LHCN-M2 (cell line): ENCODE data around the gene SLC46A1. TPM values are rescaled to one million over a fixed set of nuclear protein-coding genes. Genes with fewer than 3 reads are reported as not detected.

Experiments used
- DNase-seq: peaks from one replicate; pipeline ENCODE4 v3.0.0-alpha.2; 2012; ENCODE audit warnings: low read depth
- total RNA-seq: library from RNA; depleted of rRNA; stranded (reverse); fragments of >200 nt; gene quantifications from 2 replicates; pipeline ENCODE4 v1.2.3, GENCODE V29; 2014

Gene SLC46A1
- total RNA-seq, 1 experiment from 2014 or later = 1.0 TPM

- no peak for DNase-seq
Observed at GRCh38 chr17:28404461-28404811, 1.6 kb downstream of the SLC46A1 start.

- DNase-seq = no peak
Observed at GRCh38 chr17:28404007-28404406, 2.0 kb downstream of the SLC46A1 start.

- no peak for DNase-seq
Observed at GRCh38 chr17:28402844-28403243, 3.2 kb downstream of the SLC46A1 start.

- peak; percentile 47 for DNase-seq
Observed at GRCh38 chr17:28402224-28402630, 3.8 kb downstream of the SLC46A1 start.

- DNase-seq = no peak
Observed at GRCh38 chr17:28399808-28400207, 6.2 kb downstream of the SLC46A1 start.

- peak; percentile 80 for DNase-seq
Observed at GRCh38 chr17:28398280-28398981, 7.6 kb downstream of the SLC46A1 start.

GRCh38 chr17:28397687-28398279, 8.2 kb downstream of the SLC46A1 start:
- DNase-seq = no peak

GRCh38 chr17:28397275-28397674, 8.7 kb downstream of the SLC46A1 start:
- DNase-seq = no peak

GRCh38 chr17:28396635-28397239, 9.3 kb downstream of the SLC46A1 start:
- no peak for DNase-seq

- DNase-seq = no peak
Observed at GRCh38 chr17:28395968-28396367, 10.0 kb downstream of the SLC46A1 start.

- no peak for DNase-seq
Observed at GRCh38 chr17:28395426-28395825, 10.6 kb downstream of the SLC46A1 start.

GRCh38 chr17:28394337-28395116, 11.5 kb downstream of the SLC46A1 start:
- DNase-seq = peak; percentile 22

- DNase-seq = no peak
Observed at GRCh38 chr17:28392491-28392890, 13.5 kb downstream of the SLC46A1 start.

GRCh38 chr17:28391401-28391800, 14.6 kb downstream of the SLC46A1 start:
- DNase-seq = no peak

- DNase-seq = no peak
Observed at GRCh38 chr17:28390984-28391383, 15.0 kb downstream of the SLC46A1 start.

- no peak for DNase-seq
Observed at GRCh38 chr17:28390563-28390962, 15.4 kb downstream of the SLC46A1 start.

GRCh38 chr17:28390141-28390540, 15.9 kb downstream of the SLC46A1 start:
- no peak for DNase-seq

GRCh38 chr17:28388106-28388505, 17.9 kb downstream of the SLC46A1 start:
- no peak for DNase-seq

- DNase-seq = no peak
Observed at GRCh38 chr17:28386391-28386790, 19.6 kb downstream of the SLC46A1 start.

GRCh38 chr17:28385406-28385805, 20.6 kb downstream of the SLC46A1 start:
- DNase-seq = no peak

- DNase-seq = no peak
Observed at GRCh38 chr17:28385037-28385400, 21.0 kb downstream of the SLC46A1 start.

GRCh38 chr17:28384281-28385036, 21.6 kb downstream of the SLC46A1 start:
- DNase-seq = no peak
